Measurements from ENCODE around the gene CDH26. TPM values are rescaled to one million over a fixed set of nuclear protein-coding genes. Genes with fewer than 3 reads are reported as not detected.

Gene CDH26
- polyA plus RNA-seq, 4 donors, result 0.72 to 1.6 (median 1.1) TPM

DNA sequence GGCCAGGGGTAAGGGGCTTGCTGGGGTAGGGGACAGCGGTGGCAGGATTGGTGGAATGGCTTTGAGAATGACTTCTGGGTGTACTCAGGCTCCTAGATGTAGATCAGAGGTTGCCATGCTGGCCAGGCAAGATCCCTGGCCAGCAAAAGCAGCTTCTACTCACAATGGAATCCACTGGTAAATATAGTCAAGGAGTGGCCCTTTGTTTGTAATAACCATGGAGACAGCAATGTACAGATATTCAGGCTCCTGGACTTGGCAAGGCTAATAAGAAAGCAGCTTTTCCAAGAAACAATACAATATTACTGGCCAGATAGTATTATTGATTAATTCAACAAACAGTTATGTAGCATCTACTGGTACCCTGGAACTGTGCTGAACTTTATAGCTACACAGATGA is 37.9 kb downstream of the CDH26 start:
- no peak for FAIRE-seq
- no peak overlapping the region for H3K4me3 ChIP-seq (ENCODE audit: low read depth in 1 of 3, low read length in 3 of 3)
- no peaks in the 10 kb centered on the region for H3K27me3 ChIP-seq (ENCODE audit: control insufficient read depth in 3 of 3, insufficient read depth in 3 of 3, low read length in 3 of 3)
- no peaks in the 10 kb centered on the region for H3K36me3 ChIP-seq (ENCODE audit: control insufficient read depth in 3 of 3, insufficient read depth in 2 of 3, low read depth in 1 of 3, low read length in 3 of 3)
- DNase-seq, result no peak
- no peaks in the 10 kb centered on the region for H3K4me1 ChIP-seq (ENCODE audit: control insufficient read depth in 3 of 3, insufficient read depth in 2 of 3, low read depth in 1 of 3, low read length in 2 of 3)
- no peaks in the 10 kb centered on the region for H3K9me3 ChIP-seq (ENCODE audit: control insufficient read depth in 2 of 2, insufficient read depth in 1 of 2, low read depth in 1 of 2, low read length in 1 of 2)
- 80 to 93% (median 86%) methylated on average over 1 of the region's 1 CpG for WGBS, 3 donors
- H3K27ac ChIP-seq (ENCODE audit: low read depth in 1 of 3, low read length in 2 of 3), result no peak overlapping the region

GRCh38 chr20:59997896-59998295 is 39.7 kb downstream of the CDH26 start:
- no peaks in the 10 kb centered on the region for H3K4me1 ChIP-seq (ENCODE audit: control insufficient read depth in 3 of 3, insufficient read depth in 2 of 3, low read depth in 1 of 3, low read length in 2 of 3)
- no peak for FAIRE-seq
- no peaks in the 10 kb centered on the region for H3K27me3 ChIP-seq (ENCODE audit: control insufficient read depth in 3 of 3, insufficient read depth in 3 of 3, low read length in 3 of 3)
- WGBS, 3 donors, result 86 to 95% (median 88%) methylated on average over 2 of the region's 2 CpGs
- no peaks in the 10 kb centered on the region for H3K36me3 ChIP-seq (ENCODE audit: control insufficient read depth in 3 of 3, insufficient read depth in 2 of 3, low read depth in 1 of 3, low read length in 3 of 3)
- H3K9me3 ChIP-seq (ENCODE audit: control insufficient read depth in 2 of 2, insufficient read depth in 1 of 2, low read depth in 1 of 2, low read length in 1 of 2), result no peaks in the 10 kb centered on the region
- no peak for DNase-seq
- no peak overlapping the region for H3K27ac ChIP-seq (ENCODE audit: low read depth in 1 of 3, low read length in 2 of 3)
- no peak overlapping the region for H3K4me3 ChIP-seq (ENCODE audit: low read depth in 1 of 3, low read length in 3 of 3)

DNA sequence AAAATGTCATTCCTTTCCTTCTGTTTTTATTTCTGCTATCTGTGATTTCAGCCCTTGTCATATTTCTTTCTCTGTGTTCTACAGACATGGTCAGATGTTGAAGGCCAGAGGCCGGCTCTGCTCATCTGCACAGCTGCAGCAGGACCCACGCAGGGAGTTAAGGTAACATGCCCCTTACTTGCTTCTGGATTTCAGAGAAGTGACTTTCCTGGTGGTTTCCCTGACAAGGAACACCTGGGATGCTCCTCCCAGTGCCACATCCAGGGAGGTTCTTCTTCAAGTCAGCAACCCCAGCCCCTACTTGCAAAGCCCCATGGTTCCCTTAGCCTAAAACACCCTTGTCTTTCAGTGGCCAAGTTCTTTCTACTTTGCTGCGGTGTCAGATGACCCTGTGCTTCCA is 41.3 kb downstream of the CDH26 start:
- no peaks in the 10 kb centered on the region for H3K4me1 ChIP-seq (ENCODE audit: control insufficient read depth in 3 of 3, insufficient read depth in 2 of 3, low read depth in 1 of 3, low read length in 2 of 3)
- no peaks in the 10 kb centered on the region for H3K36me3 ChIP-seq (ENCODE audit: control insufficient read depth in 3 of 3, insufficient read depth in 2 of 3, low read depth in 1 of 3, low read length in 3 of 3)
- no peaks in the 10 kb centered on the region for H3K27me3 ChIP-seq (ENCODE audit: control insufficient read depth in 3 of 3, insufficient read depth in 3 of 3, low read length in 3 of 3)
- H3K9me3 ChIP-seq (ENCODE audit: control insufficient read depth in 2 of 2, insufficient read depth in 1 of 2, low read depth in 1 of 2, low read length in 1 of 2), result no peaks in the 10 kb centered on the region
- FAIRE-seq (no peak), DNase-seq (no peak)
- no peak overlapping the region for H3K27ac ChIP-seq (ENCODE audit: low read depth in 1 of 3, low read length in 2 of 3)
- WGBS, 3 donors, result 86 to 94% (median 89%) methylated on average over 3 of the region's 3 CpGs
- H3K4me3 ChIP-seq (ENCODE audit: low read depth in 1 of 3, low read length in 3 of 3), result no peak overlapping the region

GRCh38 chr20:60000271-60001042 is 42.2 kb downstream of the CDH26 start:
- DNase-seq, result no peak
- FAIRE-seq, result no peak
- Histone ChIP-seq H3K27ac (ENCODE audit: low read depth in 1 of 3, low read length in 2 of 3) (no peak overlapping the region), H3K4me3 (ENCODE audit: low read depth in 1 of 3, low read length in 3 of 3) (no peak overlapping the region), H3K9me3 (ENCODE audit: control insufficient read depth in 2 of 2, insufficient read depth in 1 of 2, low read depth in 1 of 2, low read length in 1 of 2) (no peaks in the 10 kb centered on the region), H3K4me1 (ENCODE audit: control insufficient read depth in 3 of 3, insufficient read depth in 2 of 3, low read depth in 1 of 3, low read length in 2 of 3) (no peaks in the 10 kb centered on the region), H3K27me3 (ENCODE audit: control insufficient read depth in 3 of 3, insufficient read depth in 3 of 3, low read length in 3 of 3) (no peaks in the 10 kb centered on the region), H3K36me3 (ENCODE audit: control insufficient read depth in 3 of 3, insufficient read depth in 2 of 3, low read depth in 1 of 3, low read length in 3 of 3) (no peaks in the 10 kb centered on the region)
- WGBS, 3 donors, result 81 to 91% (median 87%) methylated on average over 8 of the region's 8 CpGs

DNA sequence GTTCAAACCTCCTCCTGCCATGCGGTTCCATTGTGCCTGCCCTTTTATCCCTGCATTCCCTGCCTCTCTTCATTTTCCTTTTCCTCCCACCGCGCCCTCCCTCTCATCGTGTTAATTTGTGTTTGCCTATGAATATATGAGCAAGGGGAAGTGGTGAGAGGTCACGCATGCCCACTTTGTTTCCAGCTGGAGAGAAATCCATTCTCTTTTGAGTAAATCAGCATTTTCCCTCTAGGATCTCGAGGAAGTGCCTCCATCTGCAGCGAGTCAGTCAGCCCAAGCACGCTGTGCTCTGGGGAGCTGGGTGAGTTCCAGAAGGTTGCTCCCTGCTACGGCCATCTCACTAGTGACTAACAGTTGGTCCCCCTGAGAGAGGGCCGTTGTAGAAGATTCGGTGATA is 42.9 kb downstream of the CDH26 start:
- Histone ChIP-seq H3K36me3 (ENCODE audit: control insufficient read depth in 3 of 3, insufficient read depth in 2 of 3, low read depth in 1 of 3, low read length in 3 of 3) (no peaks in the 10 kb centered on the region), H3K9me3 (ENCODE audit: control insufficient read depth in 2 of 2, insufficient read depth in 1 of 2, low read depth in 1 of 2, low read length in 1 of 2) (no peaks in the 10 kb centered on the region), H3K4me3 (ENCODE audit: low read depth in 1 of 3, low read length in 3 of 3) (no peak overlapping the region), H3K4me1 (ENCODE audit: control insufficient read depth in 3 of 3, insufficient read depth in 2 of 3, low read depth in 1 of 3, low read length in 2 of 3) (no peaks in the 10 kb centered on the region), H3K27me3 (ENCODE audit: control insufficient read depth in 3 of 3, insufficient read depth in 3 of 3, low read length in 3 of 3) (no peaks in the 10 kb centered on the region), H3K27ac (ENCODE audit: low read depth in 1 of 3, low read length in 2 of 3) (no peak overlapping the region)
- WGBS, 3 donors, result 64 to 85% (median 72%) methylated on average over 11 of the region's 11 CpGs
- FAIRE-seq, result no peak
- no peak for DNase-seq

DNA sequence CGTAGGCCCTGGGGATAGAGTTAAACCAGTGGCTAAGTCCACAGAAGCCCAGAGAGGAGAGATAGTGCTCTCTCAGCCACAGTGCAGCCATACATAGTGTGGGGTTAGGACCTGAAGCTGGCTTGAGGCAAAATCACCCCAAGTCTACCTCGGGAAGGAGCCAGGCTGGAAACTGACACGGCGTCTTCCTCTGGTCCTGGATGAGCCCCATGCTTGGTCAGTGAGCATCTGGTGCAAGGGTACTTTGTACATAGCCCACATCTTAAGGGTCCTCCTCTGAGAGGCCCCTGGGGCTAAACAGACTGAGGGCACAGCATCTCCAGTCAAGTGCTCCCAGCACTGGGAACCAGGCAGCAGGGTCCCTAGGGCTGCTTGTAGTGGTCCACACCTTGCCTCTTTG is 45.6 kb downstream of the CDH26 start:
- Histone ChIP-seq H3K27me3 (ENCODE audit: control insufficient read depth in 3 of 3, insufficient read depth in 3 of 3, low read length in 3 of 3) (no peaks in the 10 kb centered on the region), H3K36me3 (ENCODE audit: control insufficient read depth in 3 of 3, insufficient read depth in 2 of 3, low read depth in 1 of 3, low read length in 3 of 3) (no peaks in the 10 kb centered on the region), H3K4me3 (ENCODE audit: low read depth in 1 of 3, low read length in 3 of 3) (no peak overlapping the region), H3K27ac (ENCODE audit: low read depth in 1 of 3, low read length in 2 of 3) (no peak overlapping the region), H3K9me3 (ENCODE audit: control insufficient read depth in 2 of 2, insufficient read depth in 1 of 2, low read depth in 1 of 2, low read length in 1 of 2) (no peaks in the 10 kb centered on the region), H3K4me1 (ENCODE audit: control insufficient read depth in 3 of 3, insufficient read depth in 2 of 3, low read depth in 1 of 3, low read length in 2 of 3) (no peaks in the 10 kb centered on the region)
- FAIRE-seq, result no peak
- 87 to 97% (median 92%) methylated on average over 4 of the region's 4 CpGs for whole genome bisulfite sequencing, 3 donors
- DNase-seq, result no peak

GRCh38 chr20:60006261-60006660 is 48.0 kb downstream of the CDH26 start:
- no peaks in the 10 kb centered on the region for H3K4me1 ChIP-seq (ENCODE audit: control insufficient read depth in 3 of 3, insufficient read depth in 2 of 3, low read depth in 1 of 3, low read length in 2 of 3)
- H3K36me3 ChIP-seq (ENCODE audit: control insufficient read depth in 3 of 3, insufficient read depth in 2 of 3, low read depth in 1 of 3, low read length in 3 of 3), result no peaks in the 10 kb centered on the region
- FAIRE-seq (no peak), DNase-seq (no peak)
- H3K9me3 ChIP-seq (ENCODE audit: control insufficient read depth in 2 of 2, insufficient read depth in 1 of 2, low read depth in 1 of 2, low read length in 1 of 2), result no peaks in the 10 kb centered on the region
- H3K27ac ChIP-seq (ENCODE audit: low read depth in 1 of 3, low read length in 2 of 3), result no peak overlapping the region
- 81 to 87% (median 86%) methylated on average over 4 of the region's 4 CpGs for WGBS, 3 donors
- H3K4me3 ChIP-seq (ENCODE audit: low read depth in 1 of 3, low read length in 3 of 3), result no peak overlapping the region
- H3K27me3 ChIP-seq (ENCODE audit: control insufficient read depth in 3 of 3, insufficient read depth in 3 of 3, low read length in 3 of 3), result no peaks in the 10 kb centered on the region

GRCh38 chr20:60007464-60007863 is 49.2 kb downstream of the CDH26 start:
- H3K27ac ChIP-seq (ENCODE audit: low read depth in 1 of 3, low read length in 2 of 3), result no peak overlapping the region

More at GRCh38 chr20:60007464-60007863, 49.2 kb downstream of the CDH26 start:
- Histone ChIP-seq H3K27me3 (ENCODE audit: control insufficient read depth in 3 of 3, insufficient read depth in 3 of 3, low read length in 3 of 3) (no peaks in the 10 kb centered on the region), H3K36me3 (ENCODE audit: control insufficient read depth in 3 of 3, insufficient read depth in 2 of 3, low read depth in 1 of 3, low read length in 3 of 3) (no peaks in the 10 kb centered on the region), H3K9me3 (ENCODE audit: control insufficient read depth in 2 of 2, insufficient read depth in 1 of 2, low read depth in 1 of 2, low read length in 1 of 2) (no peaks in the 10 kb centered on the region), H3K4me3 (ENCODE audit: low read depth in 1 of 3, low read length in 3 of 3) (no peak overlapping the region), H3K4me1 (ENCODE audit: control insufficient read depth in 3 of 3, insufficient read depth in 2 of 3, low read depth in 1 of 3, low read length in 2 of 3) (no peaks in the 10 kb centered on the region)
- whole genome bisulfite sequencing, 3 donors, result 52 to 66% (median 60%) methylated on average over 2 of the region's 2 CpGs
- FAIRE-seq (no peak), DNase-seq (no peak)
